CD14-positive monocyte (primary cell): ENCODE data around the gene MUC5AC. TPM values are rescaled to one million over a fixed set of nuclear protein-coding genes. Genes with fewer than 3 reads are reported as not detected.

Source experiments
- DNase-seq, 3 donors: peaks; one replicate each; pipeline ENCODE4 v3.0.0-alpha.2; 2011 to 2022
- H2AFZ ChIP-seq: 2 replicates; pipeline ENCODE4 v1.6.0; 2012; ENCODE audit warnings: mild to moderate bottlenecking, low read depth, low read length, inconsistent platforms; ENCODE audit not compliant: insufficient read depth, poor library complexity, severe bottlenecking
- H3K27ac ChIP-seq, 2 donors: 1 replicate in 1 of 2; 2 replicates in 1 of 2; pipeline ENCODE4 v1.5.1; 2012 to 2013; ENCODE audit warnings: low read length in 2 of 2, control low read depth in 1 of 2, inconsistent platforms in 1 of 2, low read depth in 1 of 2, mild to moderate bottlenecking in 1 of 2
- H3K27me3 ChIP-seq, 2 donors: one replicate each; pipeline versions ENCODE4 v1.6.0 to v1.6.1; 2011 to 2013; ENCODE audit warnings: low read length in 2 of 2; ENCODE audit not compliant: control insufficient read depth in 2 of 2, insufficient read depth in 2 of 2
- H3K36me3 ChIP-seq, 2 donors: replicated peaks in 1 of 2; 1 replicate in 1 of 2; 2 replicates in 1 of 2; pipeline versions ENCODE4 v1.5.1 to v1.6.1; 2012 to 2013; ENCODE audit warnings: low read length in 2 of 2, control low read depth in 1 of 2, inconsistent platforms in 1 of 2, mild to moderate bottlenecking in 1 of 2; ENCODE audit not compliant: insufficient read depth in 2 of 2, control insufficient read depth in 1 of 2
- H3K4me1 ChIP-seq, 2 donors: 1 replicate in 1 of 2; 2 replicates in 1 of 2; pipeline versions ENCODE4 v1.5.1 to v1.6.1; 2012 to 2013; ENCODE audit warnings: low read length in 2 of 2, control low read depth in 1 of 2, inconsistent platforms in 1 of 2, mild to moderate bottlenecking in 1 of 2, moderate library complexity in 1 of 2; ENCODE audit not compliant: insufficient read depth in 2 of 2, control insufficient read depth in 1 of 2
- H3K4me2 ChIP-seq: replicated peaks from 2 replicates; pipeline ENCODE3; 2012; ENCODE audit warnings: low read length, moderate library complexity, mild to moderate bottlenecking; ENCODE audit not compliant: poor library complexity, severe bottlenecking; ENCODE audit errors: extremely low read depth
- H3K4me3 ChIP-seq, 3 experiments: fragments of 200-600 bp in 1 of 3; sonication (generic) in 1 of 3; replicated peaks in 1 of 3; 1 replicate in 2 of 3; 2 replicates in 1 of 3; pipeline ENCODE4 v1.5.1; 2011 to 2013; ENCODE audit warnings: low read length in 3 of 3, mild to moderate bottlenecking in 3 of 3, control low read depth in 2 of 3, low read depth in 2 of 3, inconsistent platforms in 1 of 3, moderate library complexity in 1 of 3
- H3K79me2 ChIP-seq: 2 replicates; pipeline ENCODE4 v1.6.0; 2012; ENCODE audit warnings: mild to moderate bottlenecking, control low read depth, inconsistent platforms, low read length, moderate library complexity; ENCODE audit not compliant: insufficient read depth
- H3K9ac ChIP-seq: 2 replicates; pipeline ENCODE4 v1.6.0; 2017; ENCODE audit warnings: low read length, mild to moderate bottlenecking; ENCODE audit not compliant: insufficient read depth, poor library complexity, severe bottlenecking
- H3K9me3 ChIP-seq, 2 donors: replicated peaks in 1 of 2; 1 replicate in 1 of 2; 2 replicates in 1 of 2; pipeline versions ENCODE4 v1.5.1 to v1.6.1; 2012 to 2013; ENCODE audit warnings: low read length in 2 of 2, control low read depth in 1 of 2; ENCODE audit not compliant: control insufficient read depth in 1 of 2, insufficient read depth in 1 of 2
- H4K20me1 ChIP-seq: 2 replicates; pipeline ENCODE4 v1.6.0; 2012; ENCODE audit warnings: mild to moderate bottlenecking, low read length, control low read depth, moderate library complexity; ENCODE audit not compliant: insufficient read depth
- H3K27ac Mint-ChIP-seq, 7 donors: one replicate each; pipeline ENCODE4 v1.8.0; 2020; ENCODE audit warnings: mild to moderate bottlenecking in 7 of 7, mixed read lengths in 7 of 7, moderate library complexity in 6 of 7, inconsistent platforms in 2 of 7
- H3K27me3 Mint-ChIP-seq, 3 donors: one replicate each; pipeline ENCODE4 v1.8.0; 2021 to 2022; ENCODE audit warnings: low read depth in 3 of 3, mild to moderate bottlenecking in 3 of 3, mixed read lengths in 3 of 3, moderate library complexity in 3 of 3, inconsistent platforms in 1 of 3
- H3K36me3 Mint-ChIP-seq, 2 donors: one replicate each; pipeline ENCODE4 v1.8.0; 2020; ENCODE audit warnings: mixed read lengths in 2 of 2, inconsistent platforms in 1 of 2, mild to moderate bottlenecking in 1 of 2
- H3K4me1 Mint-ChIP-seq: one replicate; pipeline ENCODE4 v1.8.0; 2020; ENCODE audit warnings: mild to moderate bottlenecking, mixed read lengths
- H3K4me3 Mint-ChIP-seq, 2 donors: one replicate each; pipeline ENCODE4 v1.8.0; 2020; ENCODE audit warnings: mild to moderate bottlenecking in 2 of 2, mixed read lengths in 2 of 2, moderate library complexity in 1 of 2
- H3K9me3 Mint-ChIP-seq, 7 donors: one replicate each; pipeline ENCODE4 v1.8.0; 2020 to 2022; ENCODE audit warnings: mixed read lengths in 7 of 7, mild to moderate bottlenecking in 6 of 7, moderate library complexity in 6 of 7, inconsistent platforms in 2 of 7
- WGBS: methylation state at CpG from one replicate; pipeline ENCODE4 v1.1.5; 2013; ENCODE audit warnings: missing lambda C conversion rate; ENCODE audit not compliant: insufficient coverage; 5-methylcytosine and 5-hydroxymethylcytosine counted together
- intact Hi-C, 2 donors: fragments of 100-400 bp; cut with micrococcal nuclease; formaldehyde crosslinking; loops; one replicate each; pipeline versions ENCODE4 v1.15.0 to v1.15.1; 2023
- polyA plus RNA-seq, 3 donors: library from polyadenylated mRNA; depleted of rRNA in 1 of 3; unstranded in 2 of 3; stranded (reverse) in 1 of 3; fragments of 300-500 nt in 2 of 3; fragments of >200 nt in 1 of 3; fragmentation: Illumina TruSeq in 2 of 3; gene quantifications; 1 replicate in 2 of 3; 2 replicates in 1 of 3; pipeline ENCODE4 v1.2.3, GENCODE V29; 2012 to 2021
- TF ChIP-seq, protein P1 (sequence below): fragments of 200-600 bp; IDR thresholded peaks from one replicate; pipeline ENCODE4 v1.8.0; 2022; ENCODE audit warnings: antibody characterized with exemption, mild to moderate bottlenecking

Gene MUC5AC
- polyA plus RNA-seq, 3 donors, result not detected

DNA sequence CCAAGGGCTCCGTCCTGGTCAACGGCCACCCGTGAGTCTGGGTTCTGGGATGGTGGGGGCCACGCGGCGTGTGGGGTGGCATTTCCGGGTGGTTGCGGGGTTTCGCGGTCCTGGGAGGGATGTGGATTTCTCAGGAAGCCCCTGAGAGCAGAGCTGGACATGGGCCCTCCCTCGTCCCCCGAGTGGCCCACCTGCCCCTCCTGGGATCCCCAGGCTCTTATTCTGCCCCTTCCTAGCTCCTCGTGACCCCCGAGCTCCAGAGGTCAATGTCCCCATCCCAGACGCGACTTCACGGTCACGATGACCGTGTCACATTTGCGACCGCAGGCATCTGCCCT lies 4.4 kb downstream of the MUC5AC start:
- H3K27me3 Mint-ChIP-seq, result peaks cover 0 to 2% (median 0%) of the 10 kb centered on the region in 3 donors
- Histone ChIP-seq H3K79me2 (no peaks in the 10 kb centered on the region), H3K4me3 (no peak overlapping the region), H2AFZ (no peak overlapping the region), H3K9ac (no peak overlapping the region), H3K27ac (no peak overlapping the region), H4K20me1 (no peaks in the 10 kb centered on the region), H3K36me3 (no peaks in the 10 kb centered on the region), H3K9me3 (no peaks in the 10 kb centered on the region), H3K4me1 (no peaks in the 10 kb centered on the region), H3K27me3 (no peaks in the 10 kb centered on the region), H3K4me2 (no peak overlapping the region)
- no peaks in the 10 kb centered on the region for H3K9me3 Mint-ChIP-seq
- 93% methylated on average over 21 of the region's 21 CpGs for WGBS
- H3K36me3 Mint-ChIP-seq, result no peaks in the 10 kb centered on the region
- no peak overlapping the region for H3K27ac Mint-ChIP-seq
- TF ChIP-seq, protein P1, sequence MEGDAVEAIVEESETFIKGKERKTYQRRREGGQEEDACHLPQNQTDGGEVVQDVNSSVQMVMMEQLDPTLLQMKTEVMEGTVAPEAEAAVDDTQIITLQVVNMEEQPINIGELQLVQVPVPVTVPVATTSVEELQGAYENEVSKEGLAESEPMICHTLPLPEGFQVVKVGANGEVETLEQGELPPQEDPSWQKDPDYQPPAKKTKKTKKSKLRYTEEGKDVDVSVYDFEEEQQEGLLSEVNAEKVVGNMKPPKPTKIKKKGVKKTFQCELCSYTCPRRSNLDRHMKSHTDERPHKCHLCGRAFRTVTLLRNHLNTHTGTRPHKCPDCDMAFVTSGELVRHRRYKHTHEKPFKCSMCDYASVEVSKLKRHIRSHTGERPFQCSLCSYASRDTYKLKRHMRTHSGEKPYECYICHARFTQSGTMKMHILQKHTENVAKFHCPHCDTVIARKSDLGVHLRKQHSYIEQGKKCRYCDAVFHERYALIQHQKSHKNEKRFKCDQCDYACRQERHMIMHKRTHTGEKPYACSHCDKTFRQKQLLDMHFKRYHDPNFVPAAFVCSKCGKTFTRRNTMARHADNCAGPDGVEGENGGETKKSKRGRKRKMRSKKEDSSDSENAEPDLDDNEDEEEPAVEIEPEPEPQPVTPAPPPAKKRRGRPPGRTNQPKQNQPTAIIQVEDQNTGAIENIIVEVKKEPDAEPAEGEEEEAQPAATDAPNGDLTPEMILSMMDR, result no peak
- intact Hi-C loops, result no loop called here
- no peak for DNase-seq
- H3K4me1 Mint-ChIP-seq, result no peaks in the 10 kb centered on the region
- H3K4me3 Mint-ChIP-seq, result no peak overlapping the region

- H2AFZ ChIP-seq, result no peak overlapping the region
- no peak overlapping the region for H3K27ac Mint-ChIP-seq
- no peaks in the 10 kb centered on the region for H3K79me2 ChIP-seq
- H3K4me1 ChIP-seq, result no peaks in the 10 kb centered on the region
- TF ChIP-seq, protein P1, result no peak
- H3K4me3 ChIP-seq, result no peak overlapping the region
- H3K36me3 Mint-ChIP-seq, result no peaks in the 10 kb centered on the region
- no peaks in the 10 kb centered on the region for H3K9me3 Mint-ChIP-seq
- no peaks in the 10 kb centered on the region for H3K4me1 Mint-ChIP-seq
- H3K36me3 ChIP-seq, result no peaks in the 10 kb centered on the region
- no peak overlapping the region for H3K9ac ChIP-seq
- DNase-seq, result no peak
- H4K20me1 ChIP-seq, result no peaks in the 10 kb centered on the region
- no peaks in the 10 kb centered on the region for H3K27me3 ChIP-seq
- peaks cover 0 to 2% (median 2%) of the 10 kb centered on the region in 3 donors for H3K27me3 Mint-ChIP-seq
- H3K9me3 ChIP-seq, result no peaks in the 10 kb centered on the region
- intact Hi-C loops, result no loop called here
- H3K4me2 ChIP-seq, result no peak overlapping the region
- H3K4me3 Mint-ChIP-seq, result no peak overlapping the region
- no peak overlapping the region for H3K27ac ChIP-seq
- WGBS, result 92% methylated on average over 22 of the region's 28 CpGs
These were observed 4.9 kb downstream of the MUC5AC start for GRCh38 chr11:1162491-1163311.
